NCI-H2196 (cell line): ENCODE data around the gene ONECUT3.
A peak's percentile ranks its signal among the peaks of the same experiment; 100 is the strongest.

Experiments
- DNase-seq: peaks from one replicate; lab custom pipeline; 2025; ENCODE audit not compliant: unreplicated experiment; lab: John Stamatoyannopoulos, UW

The ONECUT3 gene

DNA sequence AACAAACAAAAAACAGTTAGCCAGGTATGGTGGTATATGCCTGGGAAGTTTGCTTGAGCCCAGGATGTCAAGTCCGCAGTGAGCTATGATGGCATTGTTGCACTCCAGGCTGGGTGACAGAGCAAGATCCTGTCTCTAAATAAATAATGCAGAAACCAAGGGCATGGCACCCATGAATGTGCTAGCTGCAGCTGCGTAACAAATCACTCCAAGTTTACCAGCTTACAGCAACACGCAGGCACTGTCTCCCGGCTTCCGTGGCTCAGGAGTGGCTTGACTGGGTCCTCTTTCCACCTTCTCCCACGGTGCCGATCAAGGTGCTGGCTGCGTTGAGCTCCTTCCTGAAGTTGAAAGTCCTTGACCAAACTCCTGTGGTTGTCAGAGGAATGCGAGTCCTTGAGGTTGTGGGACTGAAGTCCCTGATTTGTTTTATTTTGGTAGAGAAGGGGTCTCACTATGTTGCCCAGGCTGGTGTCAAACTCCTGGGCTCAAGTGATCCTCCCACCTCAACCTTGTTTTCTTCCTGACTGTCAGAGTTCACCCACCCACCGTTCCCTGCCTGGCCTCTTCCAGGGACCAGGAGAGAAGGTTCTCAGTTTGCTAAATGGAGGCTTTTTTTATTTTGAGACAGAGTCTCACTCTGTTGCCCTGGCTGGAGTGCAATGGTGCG is 13.2 kb upstream of the ONECUT3 start:
- DNase-seq: no peak

DNA sequence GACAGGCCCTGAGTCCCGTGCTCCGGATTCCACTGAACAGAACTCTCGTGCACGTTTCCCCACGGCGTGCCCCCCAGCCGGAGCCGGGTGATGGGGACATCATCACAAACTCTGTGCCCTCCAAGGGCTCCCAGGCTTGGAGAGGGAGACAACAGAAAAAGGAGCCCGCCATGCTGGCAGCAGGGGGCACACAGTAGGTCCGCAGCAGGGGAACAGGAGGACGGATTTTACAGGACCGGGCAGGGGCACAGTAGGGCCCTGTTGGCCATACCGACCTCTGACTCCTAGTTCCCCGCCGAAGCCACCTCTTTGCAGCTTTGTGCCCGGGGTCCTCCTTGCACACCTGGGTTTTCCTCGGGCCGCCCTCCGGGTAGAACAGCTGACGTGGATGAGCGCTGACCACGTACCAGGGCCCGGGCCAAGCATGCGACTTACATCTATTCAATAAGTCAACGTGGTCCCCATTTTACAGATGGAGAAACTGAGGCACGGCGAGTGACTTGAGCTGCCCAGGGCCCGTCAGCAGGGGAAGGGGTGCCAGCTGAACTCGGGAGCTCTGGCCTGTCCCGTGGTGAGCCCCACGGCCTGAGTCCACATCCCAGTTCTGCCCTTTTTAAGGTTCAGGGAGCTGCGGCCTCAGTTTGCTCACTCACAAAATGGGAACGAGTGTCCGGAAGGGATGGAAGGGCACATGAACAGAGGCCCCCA is 10.2 kb upstream of the ONECUT3 start:
- no peak for DNase-seq

DNA sequence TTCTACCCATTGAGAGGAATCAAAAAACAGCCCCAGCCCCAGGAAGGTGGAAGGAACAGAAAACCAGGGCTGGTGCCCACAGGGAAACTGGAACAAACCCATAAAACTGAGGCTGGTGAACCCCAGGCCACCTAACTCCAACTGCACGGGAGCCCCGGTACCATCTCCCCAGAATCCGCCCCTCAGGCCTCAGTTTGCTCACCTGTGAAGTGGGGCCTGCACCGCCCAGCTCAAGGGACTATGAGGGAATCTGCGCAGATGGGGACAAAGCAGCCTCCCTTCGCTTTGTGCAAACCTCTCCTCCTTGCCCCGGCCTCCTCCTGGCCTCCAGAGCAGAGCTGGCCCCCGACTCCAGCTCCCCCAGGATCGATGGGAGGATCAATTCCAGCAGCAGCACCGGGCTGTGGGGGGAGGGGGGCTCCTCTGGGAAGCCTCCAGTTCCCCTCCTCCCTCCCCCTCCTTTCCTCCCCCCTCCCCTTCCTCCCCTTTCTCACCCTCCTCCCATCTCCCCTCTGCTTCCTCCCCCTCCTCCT is 9.1 kb upstream of the ONECUT3 start:
- no peak for DNase-seq

DNA sequence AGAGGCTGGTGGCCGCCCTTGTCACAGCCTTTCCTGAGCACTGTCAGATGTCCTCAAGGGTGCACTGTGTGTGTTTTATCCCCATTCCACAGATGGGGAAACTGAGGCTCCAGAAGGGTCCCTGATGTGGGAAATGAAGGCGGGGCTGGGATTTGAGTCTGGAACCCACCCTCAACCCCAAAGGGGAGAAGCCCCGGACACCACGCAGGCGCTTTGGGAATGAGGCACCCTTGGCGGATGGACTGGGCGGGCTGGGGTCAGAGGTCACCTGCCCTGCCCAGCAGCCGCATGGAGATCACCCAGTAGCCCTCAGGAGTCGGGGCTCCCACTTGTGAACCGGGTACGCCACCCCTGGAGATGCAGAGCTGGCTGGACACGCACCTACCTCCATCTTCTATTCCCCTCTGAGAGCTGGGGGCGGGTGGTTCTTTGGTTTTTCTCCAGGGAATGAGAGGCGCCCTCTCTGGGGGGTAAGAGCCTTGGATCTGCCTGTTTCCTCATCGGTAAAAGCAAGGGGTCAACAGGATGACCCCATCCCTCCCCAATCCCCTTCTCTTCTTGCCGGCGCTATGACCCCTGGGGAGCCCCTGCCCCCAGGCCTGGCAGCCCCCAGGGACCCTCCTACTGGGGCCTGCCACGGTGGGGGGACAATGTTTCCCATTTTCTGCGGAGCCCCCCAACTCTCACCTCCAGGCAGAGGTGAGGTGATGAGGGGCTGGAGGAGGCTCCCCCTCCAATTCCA is 8.3 kb upstream of the ONECUT3 start:
- DNase-seq: no peak

DNA sequence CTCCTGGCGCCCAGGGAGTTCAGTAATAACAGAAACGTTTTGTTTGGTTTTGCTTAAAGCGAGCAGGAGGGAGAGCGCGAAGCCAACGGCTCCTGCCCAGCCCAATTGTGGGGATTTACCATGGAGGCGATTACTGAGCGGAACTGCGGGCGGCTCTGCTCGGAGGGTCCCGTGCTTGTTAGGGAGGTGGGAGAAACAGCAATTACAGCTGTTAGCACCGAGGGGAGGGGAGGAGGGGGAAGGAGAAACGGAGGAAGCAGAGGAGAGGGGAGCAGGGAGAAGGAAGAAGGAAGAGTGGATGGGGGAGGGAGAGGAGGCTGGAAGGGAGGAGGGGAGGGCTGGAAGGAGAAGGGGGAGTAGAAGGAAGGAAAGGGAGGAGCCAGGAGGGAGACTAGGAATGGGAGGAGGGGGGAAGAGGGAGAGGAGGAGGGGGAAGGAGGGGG is 7.7 kb upstream of the ONECUT3 start:
- no peak for DNase-seq

DNA sequence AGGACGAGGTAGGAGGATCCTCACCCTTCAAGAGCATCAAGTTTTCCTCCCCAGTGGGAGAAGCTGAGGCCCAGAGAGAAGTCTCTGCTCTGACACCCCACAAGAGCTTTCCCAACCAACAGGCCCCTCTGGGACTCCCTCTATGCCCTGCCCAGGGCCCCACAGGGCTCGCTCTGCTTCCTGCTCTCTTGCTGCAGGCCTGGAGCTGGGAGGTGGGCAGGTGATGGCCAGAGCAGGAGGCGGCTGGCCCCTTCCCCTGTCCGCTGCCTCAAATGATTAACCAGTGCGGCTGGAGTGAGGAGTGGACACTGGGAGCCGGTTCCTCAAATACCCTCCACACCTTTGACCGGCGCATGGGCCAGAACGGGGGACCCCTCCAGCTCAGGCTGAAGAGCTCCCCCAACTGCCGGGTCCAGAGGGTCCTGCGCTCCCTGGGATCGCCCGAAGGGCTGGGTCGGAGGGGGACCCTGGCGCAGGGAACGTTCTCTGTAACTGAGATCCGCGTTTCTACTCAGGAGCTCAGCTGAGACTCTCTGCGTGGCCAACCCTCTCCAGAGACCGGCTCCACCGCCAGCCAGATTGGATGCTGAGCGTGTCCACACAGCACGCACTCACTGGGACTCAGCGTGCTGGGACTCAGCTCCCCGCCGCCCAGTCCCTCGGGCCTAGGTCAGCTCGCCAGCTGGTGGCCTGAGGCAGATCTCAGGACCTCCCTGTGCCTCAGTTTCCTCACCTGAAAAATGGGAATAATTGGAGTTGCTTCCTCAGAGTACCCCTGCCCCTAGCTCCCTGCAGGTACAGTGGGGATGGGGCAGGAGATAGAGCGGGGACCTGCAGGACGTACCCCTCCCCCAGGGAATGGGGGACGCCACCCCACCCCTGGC is 6.7 kb upstream of the ONECUT3 start:
- DNase-seq: no peak

DNA sequence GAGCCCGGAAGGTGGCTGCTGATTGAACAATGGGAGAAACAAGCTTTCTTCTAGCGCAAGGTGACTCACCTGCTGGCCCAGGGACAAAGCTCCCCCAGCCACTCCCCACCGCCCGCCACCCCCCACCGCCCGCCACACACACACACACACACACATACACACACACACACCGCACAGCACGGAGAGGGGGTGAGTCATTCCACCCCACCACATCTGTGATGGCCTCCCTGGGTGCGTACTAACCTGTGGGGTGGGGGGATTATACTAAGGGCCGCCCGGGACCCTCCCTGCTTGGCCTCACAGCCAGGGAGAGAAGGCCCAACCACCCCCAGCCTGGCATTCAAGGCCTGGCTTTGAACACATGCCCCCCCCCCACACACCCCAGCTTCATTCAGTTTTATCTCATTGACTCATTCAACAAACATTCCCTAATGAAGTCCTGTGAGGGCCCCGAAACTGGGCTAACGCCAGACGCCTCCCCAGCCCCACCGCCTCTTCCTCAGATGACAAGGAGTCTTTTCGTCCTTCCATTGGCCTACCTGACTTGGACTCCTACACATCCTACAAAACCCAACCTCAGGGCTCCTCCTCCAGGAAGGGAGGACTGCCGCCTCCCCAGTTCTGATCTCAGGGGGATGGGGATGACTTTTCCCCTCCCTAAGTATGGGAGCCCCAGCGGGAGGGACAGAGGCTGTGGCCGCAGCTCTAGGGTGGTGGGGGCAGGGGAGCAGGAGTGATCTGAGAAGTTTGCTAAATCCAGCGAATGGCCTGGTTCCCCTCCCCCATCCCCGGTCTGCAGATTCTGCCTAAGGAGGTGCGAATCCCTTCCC is 5.8 kb upstream of the ONECUT3 start:
- no peak for DNase-seq

DNA sequence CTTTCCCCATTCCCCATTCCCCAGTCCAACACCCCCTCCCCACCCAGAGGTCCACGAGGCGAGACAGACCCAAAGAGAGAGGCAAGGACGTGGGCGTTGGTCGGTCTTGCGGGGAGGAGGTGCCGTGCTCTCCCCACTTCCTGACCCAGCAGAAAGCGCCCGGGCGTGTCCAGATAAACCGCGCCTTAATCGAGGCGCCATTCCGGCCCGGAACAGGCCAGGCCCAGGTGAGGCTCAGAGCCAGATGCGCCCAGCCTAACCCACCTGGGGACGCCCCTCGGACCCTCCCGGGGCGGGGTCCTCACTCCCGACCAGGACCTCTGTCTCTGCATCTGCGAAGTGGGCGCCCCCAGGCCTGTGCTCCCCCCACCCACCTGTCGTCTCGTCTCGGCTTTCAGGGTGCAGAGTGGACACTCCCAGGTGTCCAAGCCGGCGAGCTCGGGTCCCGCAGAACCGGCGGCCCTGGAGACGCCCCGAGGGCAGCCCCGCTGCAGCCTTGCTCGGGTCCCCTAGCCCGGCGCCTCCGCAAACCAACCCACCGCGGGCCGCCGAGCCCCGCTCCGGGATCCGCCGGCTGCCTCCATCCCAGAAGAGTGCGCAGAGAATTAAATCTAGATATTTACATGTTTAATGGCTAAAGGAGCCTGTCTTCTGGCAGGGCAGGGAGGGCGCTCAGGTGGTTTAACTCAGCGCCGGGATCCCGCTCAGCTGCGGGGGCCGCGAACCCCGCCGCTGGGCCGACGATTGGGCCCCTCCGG is 5.0 kb upstream of the ONECUT3 start:
- DNase-seq: no peak

DNA sequence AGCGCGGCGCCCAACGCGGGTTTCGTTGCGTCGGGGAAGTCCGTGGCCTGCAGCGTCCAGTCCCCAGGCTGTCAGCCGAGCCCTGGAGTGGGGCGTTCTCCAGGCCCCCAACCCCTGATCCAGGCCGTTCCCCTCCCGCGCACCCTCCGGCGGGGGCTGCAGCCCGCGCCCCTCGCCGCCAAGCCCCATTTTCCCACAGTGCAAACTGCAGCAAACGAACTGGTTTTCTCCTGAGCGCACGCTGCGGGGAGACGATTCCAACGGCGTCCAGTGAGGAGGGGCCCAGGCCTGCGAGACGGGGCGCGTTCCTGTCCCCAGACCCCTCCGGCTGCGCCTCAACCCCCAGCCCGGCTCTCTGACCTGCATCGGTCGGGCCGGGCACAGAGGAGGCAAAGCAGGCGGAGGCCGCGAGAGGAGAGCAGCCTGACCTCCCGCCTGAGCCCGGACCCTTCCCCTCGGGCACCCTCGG is 4.4 kb upstream of the ONECUT3 start:
- DNase-seq: no peak

DNA sequence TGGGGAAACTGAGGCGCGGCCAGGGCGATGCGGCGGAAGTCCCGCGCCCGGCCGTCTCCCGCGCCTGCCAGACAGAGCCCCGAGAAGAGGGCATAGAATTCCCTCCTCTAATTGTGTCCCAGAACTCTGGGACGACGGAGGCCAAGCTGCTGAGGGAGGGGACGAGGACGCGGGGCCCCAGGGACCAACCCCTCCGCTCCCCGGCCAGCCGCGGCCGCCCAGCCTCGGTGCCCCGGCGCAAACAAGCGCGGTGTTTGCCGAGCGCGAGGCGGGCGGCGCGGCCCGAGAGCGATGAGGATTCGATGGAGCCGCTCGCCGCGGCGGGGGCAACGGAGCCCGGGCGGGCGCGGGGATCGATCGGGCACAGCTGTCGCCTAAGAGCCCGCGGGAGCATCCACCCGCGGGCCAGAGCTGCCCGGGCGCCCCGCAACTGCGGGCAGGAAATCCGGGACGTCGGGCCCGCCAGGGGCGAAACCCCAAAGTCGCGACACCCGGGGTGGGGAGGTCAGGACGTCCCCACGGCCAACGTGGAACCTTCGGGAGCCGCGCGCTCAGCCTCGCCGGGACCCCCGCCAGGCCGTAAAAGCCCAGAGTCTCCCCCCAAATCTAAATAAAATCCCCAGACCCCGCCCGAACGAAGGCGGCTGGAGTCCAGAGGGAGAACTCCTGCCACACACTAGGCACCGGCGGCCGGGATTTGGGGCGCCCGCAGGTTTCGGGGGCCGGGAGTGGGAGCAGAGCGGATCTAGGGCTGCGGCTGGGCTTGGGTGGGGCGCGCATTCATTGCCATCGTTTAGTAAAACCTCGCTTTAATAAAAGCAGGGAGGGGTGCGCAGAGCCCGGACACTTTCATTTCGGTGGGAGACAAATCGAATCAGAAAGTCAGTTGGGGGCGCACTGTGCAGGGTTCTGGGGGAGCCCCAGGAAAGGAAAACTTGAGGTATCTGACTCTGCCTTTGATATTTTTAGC is 3.6 kb upstream of the ONECUT3 start:
- peak; percentile 14 for DNase-seq

DNA sequence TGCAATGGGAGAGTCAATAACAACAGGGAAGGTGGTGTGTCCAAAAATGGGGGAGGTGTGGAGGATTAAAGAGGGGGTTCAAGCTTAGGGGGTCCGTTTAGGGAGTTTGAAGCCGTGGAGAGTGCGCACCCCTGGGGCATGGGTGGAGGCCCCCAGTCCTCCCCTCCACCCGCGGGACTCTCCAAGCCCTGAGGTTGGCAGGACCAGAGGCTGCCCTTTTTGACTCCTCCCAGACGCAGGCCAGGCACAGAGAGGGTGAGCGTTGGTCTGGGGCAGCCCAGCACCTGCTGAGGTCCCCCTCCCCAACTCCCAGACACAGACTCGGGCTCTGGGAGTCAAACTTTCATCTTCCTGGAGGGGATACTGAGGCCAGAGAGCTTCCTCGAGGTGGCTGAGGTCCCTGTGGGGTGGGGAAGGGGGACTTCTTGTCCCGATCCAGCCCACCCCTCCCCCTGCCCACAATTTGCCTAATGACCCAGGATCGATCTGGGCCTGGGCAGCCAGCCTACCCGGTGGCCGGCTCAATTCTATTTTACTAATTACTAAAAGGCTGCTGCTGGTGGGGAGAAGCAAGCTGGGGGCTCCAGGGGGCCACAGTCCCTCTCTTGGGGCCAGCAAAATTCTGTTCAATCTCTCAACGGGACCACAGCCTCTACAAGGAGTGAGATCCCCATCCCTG is 2.8 kb upstream of the ONECUT3 start:
- no peak for DNase-seq

DNA sequence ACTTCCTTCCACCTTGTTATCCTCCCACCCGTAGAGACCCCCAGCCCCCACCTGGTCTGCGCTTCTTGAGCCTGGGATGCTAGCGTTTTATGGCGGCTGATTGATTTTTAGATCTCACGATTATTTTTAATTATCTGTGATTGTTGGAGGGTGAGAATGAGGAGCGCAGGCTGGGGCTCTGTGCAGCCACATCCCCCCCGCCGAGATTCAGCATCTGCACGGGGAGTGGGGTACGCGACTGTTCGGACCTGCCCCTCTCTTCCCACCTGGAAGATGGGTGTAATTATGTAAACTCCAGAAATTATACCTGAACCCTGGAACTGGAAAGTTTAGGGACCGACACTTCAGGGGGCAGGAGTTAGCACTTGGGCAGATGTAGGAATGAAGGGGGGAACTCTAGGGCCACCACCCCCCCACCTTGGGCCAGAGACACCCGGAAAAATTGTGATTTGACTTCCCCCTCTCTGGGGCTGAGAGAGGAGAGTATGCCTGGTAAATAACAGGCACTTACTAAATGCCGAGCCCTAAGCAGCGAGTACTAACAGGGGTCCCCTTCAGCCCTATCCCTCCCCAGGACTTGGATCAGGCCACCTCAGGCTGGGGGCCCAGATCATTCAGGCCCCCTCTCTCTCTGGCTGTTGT is 1.8 kb upstream of the ONECUT3 start:
- DNase-seq: no peak

DNA sequence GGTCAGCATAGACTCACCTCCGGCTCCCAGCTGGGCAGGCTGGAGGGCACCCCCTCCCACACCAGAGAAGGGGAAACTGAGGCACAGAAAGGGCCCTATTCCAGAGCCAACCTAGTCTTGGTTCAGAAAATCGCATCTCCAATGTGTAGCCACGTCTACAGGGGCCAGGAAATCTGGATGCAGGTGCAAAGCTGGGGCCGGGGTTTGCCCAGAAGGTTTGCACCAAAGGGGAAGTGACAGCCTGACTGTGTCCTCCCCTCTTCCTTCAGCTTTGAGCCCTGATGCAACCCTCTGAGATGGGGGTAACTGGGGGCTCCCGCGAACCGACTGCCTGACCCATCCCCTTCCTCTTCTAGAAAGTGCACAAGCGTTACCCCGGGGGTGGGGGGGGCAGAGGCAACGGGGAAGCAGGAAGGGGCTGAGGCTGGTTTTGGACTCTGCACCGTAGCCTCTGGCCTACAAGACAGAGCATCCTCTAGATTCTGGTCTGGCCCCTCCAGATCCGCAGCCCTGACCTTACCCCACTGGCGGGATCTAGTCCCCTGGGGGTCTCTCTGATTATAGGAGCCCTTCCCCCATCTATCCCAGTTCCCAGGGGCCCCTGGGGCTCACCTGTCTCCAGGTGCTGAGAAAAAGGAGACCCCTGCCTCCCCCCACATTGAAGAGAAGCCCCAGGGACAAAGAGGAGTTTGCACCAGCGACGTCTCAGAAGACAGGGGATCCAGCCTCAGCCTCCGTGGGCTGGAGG is 1.1 kb upstream of the ONECUT3 start:
- DNase-seq: no peak

DNA sequence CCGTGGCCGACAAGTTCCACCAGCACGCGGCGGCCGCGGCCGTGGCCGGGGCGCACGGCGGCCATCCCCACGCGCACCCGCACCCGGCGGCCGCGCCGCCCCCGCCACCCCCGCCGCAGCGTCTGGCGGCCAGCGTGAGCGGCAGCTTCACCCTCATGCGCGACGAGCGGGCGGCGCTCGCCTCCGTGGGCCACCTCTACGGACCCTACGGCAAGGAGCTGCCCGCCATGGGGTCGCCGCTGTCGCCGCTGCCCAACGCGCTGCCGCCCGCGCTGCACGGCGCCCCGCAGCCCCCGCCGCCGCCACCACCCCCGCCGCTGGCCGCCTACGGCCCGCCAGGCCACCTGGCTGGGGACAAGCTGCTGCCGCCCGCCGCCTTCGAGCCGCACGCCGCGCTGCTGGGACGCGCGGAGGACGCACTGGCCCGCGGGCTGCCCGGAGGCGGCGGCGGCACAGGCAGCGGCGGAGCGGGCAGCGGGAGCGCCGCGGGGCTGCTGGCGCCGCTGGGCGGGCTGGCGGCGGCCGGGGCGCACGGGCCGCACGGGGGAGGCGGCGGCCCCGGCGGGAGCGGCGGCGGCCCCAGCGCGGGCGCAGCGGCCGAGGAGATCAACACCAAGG is 821 bp downstream of the ONECUT3 start:
- DNase-seq: no peak

DNA sequence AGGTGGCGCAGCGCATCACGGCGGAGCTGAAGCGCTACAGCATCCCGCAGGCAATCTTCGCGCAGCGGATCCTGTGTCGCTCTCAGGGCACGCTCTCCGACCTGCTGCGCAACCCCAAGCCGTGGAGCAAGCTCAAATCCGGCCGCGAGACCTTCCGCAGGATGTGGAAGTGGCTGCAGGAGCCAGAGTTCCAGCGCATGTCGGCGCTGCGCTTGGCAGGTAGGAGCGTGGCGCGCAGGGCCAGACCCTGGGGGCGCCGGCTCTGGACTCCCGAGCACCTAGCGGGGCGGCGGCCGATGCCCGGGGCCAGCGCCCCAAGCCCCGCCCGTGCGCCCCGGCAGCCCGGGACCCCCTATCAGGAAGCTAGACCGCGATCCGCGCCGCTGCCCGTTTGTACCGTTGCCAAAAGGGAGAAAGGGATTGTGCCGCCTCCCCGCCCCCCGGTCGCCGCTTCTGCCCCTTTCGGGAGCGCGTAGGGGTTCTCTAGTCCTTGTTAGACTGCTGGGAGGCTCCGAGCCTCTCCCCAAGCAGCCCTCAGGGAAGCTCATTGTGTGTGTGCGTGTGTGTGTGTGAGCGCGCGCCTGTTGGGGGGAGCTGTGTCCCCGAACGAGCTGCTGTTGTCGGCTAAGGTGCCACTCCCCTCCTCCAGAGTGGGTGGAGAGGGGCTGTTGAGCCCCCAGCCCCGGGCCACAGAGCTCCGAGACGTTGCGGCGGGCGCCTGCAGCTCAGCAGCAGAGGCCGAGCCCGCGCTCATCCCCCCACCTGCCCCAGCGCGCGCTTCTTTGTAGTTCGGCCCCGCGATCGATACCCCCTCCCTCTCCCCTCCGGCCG is 1.5 kb downstream of the ONECUT3 start:
- DNase-seq: no peak
